OCI-LY7 (cell line): ENCODE data around the gene TRIM3.

Source experiments
- CTCF ChIP-seq: fragments of 200-600 bp; sonication (generic); conservative IDR thresholded peaks from 2 replicates; pipeline ENCODE4 v1.5.1; 2014; ENCODE audit warnings: mild to moderate bottlenecking, antibody characterized with exemption, low read length, moderate library complexity, mixed read lengths
- EZH2phosphoT487 ChIP-seq: fragments of 200-600 bp; sonication (generic); IDR thresholded peaks from 2 replicates; pipeline ENCODE4 v1.6.1; 2018; ENCODE audit warnings: low read depth, borderline replicate concordance, mild to moderate bottlenecking, mixed run types, antibody characterized with exemption, low read length, moderate library complexity, mixed read lengths

- no peak for TF ChIP-seq CTCF
- no peak for TF ChIP-seq EZH2phosphoT487
Measured at GRCh38 chr11:6437423-6437822, 36.3 kb downstream of the TRIM3 start.
